ENCODE data around the gene KIFC3.
"Not testable (repeated sequence)": the region's sequence is repeated elsewhere in the genome, so short reads cannot be mapped to it uniquely, and the experiment has no call there.

KIFC3 gene

GRCh38 chr16:57750796-57751538, 51.3 kb downstream of the KIFC3 start:
- 91 to 96% methylated on average over 20 to 24 of the region's 24 CpGs for WGBS, 2 experiments (ENCODE audit: insufficient coverage in 2 of 2)

DNA sequence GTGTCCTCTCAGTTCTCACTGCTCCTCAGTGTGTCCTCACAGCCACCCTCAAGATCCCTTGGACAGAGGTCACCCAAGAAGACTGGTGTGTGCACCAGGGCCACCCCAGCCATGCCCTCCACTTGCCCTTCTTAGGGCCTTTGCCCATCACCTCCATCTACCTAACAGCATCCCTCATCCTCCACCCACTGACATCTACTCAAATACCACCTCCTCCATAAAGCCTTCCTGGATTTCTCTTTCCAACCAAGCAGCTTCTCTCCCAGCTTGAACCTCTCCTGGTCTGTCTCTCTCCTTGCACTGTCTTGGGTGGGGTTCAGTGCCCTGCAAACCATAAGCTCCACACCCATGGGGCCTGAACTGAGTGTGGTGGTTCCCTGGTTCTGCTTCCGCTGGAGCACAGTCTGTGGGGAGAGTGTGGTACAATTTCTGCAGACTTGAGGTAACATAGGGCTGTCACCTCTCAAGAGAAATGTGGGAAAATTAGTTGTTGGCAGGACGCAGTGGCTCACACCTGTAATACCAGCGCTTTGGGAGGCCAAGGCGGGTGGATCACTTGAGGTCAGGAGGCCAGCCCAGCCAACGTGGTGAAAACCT, 52.3 kb downstream of the KIFC3 start:
- Histone ChIP-seq H3K27ac (ENCODE audit: low read depth, low read length, severe bottlenecking) (no peak overlapping the region), H3K36me3 (ENCODE audit: control insufficient read depth, insufficient read depth, low read length) (peaks cover 38% of the 10 kb centered on the region), H3K4me3 (ENCODE audit: extremely low read depth, insufficient read depth, low read length, poor library complexity, severe bottlenecking) (no peak overlapping the region), H3K4me1 (ENCODE audit: control insufficient read depth, insufficient read depth, low read length, poor library complexity, severe bottlenecking) (no peaks in the 10 kb centered on the region), H3K9me3 (ENCODE audit: control insufficient read depth, low read length) (no peaks in the 10 kb centered on the region)
- WGBS, 2 experiments (ENCODE audit: insufficient coverage in 2 of 2) = 100% methylated on average over 1 to 2 of the region's 5 CpGs

More at GRCh38 chr16:57750796-57751538, 51.3 kb downstream of the KIFC3 start:
- Histone ChIP-seq H3K36me3 (ENCODE audit: control insufficient read depth, insufficient read depth, low read length) (peaks cover 47% of the 10 kb centered on the region), H3K4me3 (ENCODE audit: extremely low read depth, insufficient read depth, low read length, poor library complexity, severe bottlenecking) (no peak overlapping the region), H3K4me1 (ENCODE audit: control insufficient read depth, insufficient read depth, low read length, poor library complexity, severe bottlenecking) (no peaks in the 10 kb centered on the region), H3K9me3 (ENCODE audit: control insufficient read depth, low read length) (no peaks in the 10 kb centered on the region), H3K27ac (ENCODE audit: low read depth, low read length, severe bottlenecking) (no peak overlapping the region)

GRCh38 chr16:57749101-57749692, 53.1 kb downstream of the KIFC3 start:
- peaks cover 36% of the 10 kb centered on the region for H3K36me3 ChIP-seq (ENCODE audit: control insufficient read depth, insufficient read depth, low read length)
- no peaks in the 10 kb centered on the region for H3K4me1 ChIP-seq (ENCODE audit: control insufficient read depth, insufficient read depth, low read length, poor library complexity, severe bottlenecking)
- no peak overlapping the region for H3K4me3 ChIP-seq (ENCODE audit: extremely low read depth, insufficient read depth, low read length, poor library complexity, severe bottlenecking)
- no peaks in the 10 kb centered on the region for H3K9me3 ChIP-seq (ENCODE audit: control insufficient read depth, low read length)
- WGBS, 2 experiments (ENCODE audit: insufficient coverage in 2 of 2) = 90 to 97% methylated on average over 3 of the region's 3 CpGs
- H3K27ac ChIP-seq (ENCODE audit: low read depth, low read length, severe bottlenecking) = no peak overlapping the region

- no peaks in the 10 kb centered on the region for H3K9me3 ChIP-seq (ENCODE audit: control insufficient read depth, low read length)
- no peak overlapping the region for H3K4me3 ChIP-seq (ENCODE audit: extremely low read depth, insufficient read depth, low read length, poor library complexity, severe bottlenecking)
- peaks cover 37% of the 10 kb centered on the region for H3K36me3 ChIP-seq (ENCODE audit: control insufficient read depth, insufficient read depth, low read length)
- H3K4me1 ChIP-seq (ENCODE audit: control insufficient read depth, insufficient read depth, low read length, poor library complexity, severe bottlenecking) = no peaks in the 10 kb centered on the region
- WGBS, 2 experiments (ENCODE audit: insufficient coverage in 2 of 2) = 94 to 96% methylated on average over 10 to 11 of the region's 11 CpGs
- no peak overlapping the region for H3K27ac ChIP-seq (ENCODE audit: low read depth, low read length, severe bottlenecking)
Observed at GRCh38 chr16:57748596-57748995, 53.7 kb downstream of the KIFC3 start.

GRCh38 chr16:57747996-57748395, 54.3 kb downstream of the KIFC3 start:
- Histone ChIP-seq H3K27ac (ENCODE audit: low read depth, low read length, severe bottlenecking) (no peak overlapping the region), H3K9me3 (ENCODE audit: control insufficient read depth, low read length) (no peaks in the 10 kb centered on the region), H3K4me3 (ENCODE audit: extremely low read depth, insufficient read depth, low read length, poor library complexity, severe bottlenecking) (no peak overlapping the region), H3K4me1 (ENCODE audit: control insufficient read depth, insufficient read depth, low read length, poor library complexity, severe bottlenecking) (no peaks in the 10 kb centered on the region), H3K36me3 (ENCODE audit: control insufficient read depth, insufficient read depth, low read length) (peaks cover 33% of the 10 kb centered on the region)
- WGBS, 2 experiments (ENCODE audit: insufficient coverage in 2 of 2) = 90 to 97% methylated on average over 5 of the region's 6 CpGs

DNA sequence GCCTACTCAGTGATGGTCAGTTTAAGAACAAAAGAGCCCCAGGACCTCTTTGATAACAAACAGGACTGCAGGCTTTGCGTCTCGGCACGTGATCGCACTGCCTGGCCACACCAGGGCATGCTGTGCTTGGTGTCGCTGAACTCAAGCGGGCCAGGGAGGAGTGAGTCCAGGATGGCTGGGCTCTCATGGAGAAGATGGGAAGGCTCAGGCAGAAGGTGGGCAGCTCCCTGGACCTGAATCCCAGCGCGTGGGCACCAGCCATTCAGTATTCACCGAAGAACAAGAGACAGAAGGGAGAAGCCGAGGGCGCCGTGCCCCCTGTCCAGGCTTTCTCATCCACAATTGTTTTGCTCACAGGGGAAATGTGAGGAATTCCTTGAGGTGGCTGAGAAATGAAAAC, 54.8 kb downstream of the KIFC3 start:
- Histone ChIP-seq H3K36me3 (ENCODE audit: control insufficient read depth, insufficient read depth, low read length) (peaks cover 31% of the 10 kb centered on the region), H3K4me1 (ENCODE audit: control insufficient read depth, insufficient read depth, low read length, poor library complexity, severe bottlenecking) (no peaks in the 10 kb centered on the region)

GRCh38 chr16:57747091-57747490, 55.2 kb downstream of the KIFC3 start:
- Histone ChIP-seq H3K9me3 (ENCODE audit: control insufficient read depth, low read length) (no peaks in the 10 kb centered on the region), H3K4me3 (ENCODE audit: extremely low read depth, insufficient read depth, low read length, poor library complexity, severe bottlenecking) (no peak overlapping the region), H3K4me1 (ENCODE audit: control insufficient read depth, insufficient read depth, low read length, poor library complexity, severe bottlenecking) (no peaks in the 10 kb centered on the region), H3K36me3 (ENCODE audit: control insufficient read depth, insufficient read depth, low read length) (peaks cover 33% of the 10 kb centered on the region), H3K27ac (ENCODE audit: low read depth, low read length, severe bottlenecking) (no peak overlapping the region)
- 95 to 100% methylated on average over 7 of the region's 7 CpGs for WGBS, 2 experiments (ENCODE audit: insufficient coverage in 2 of 2)

More for the DNA sequence above, 54.8 kb downstream of the KIFC3 start:
- H3K4me3 ChIP-seq (ENCODE audit: extremely low read depth, insufficient read depth, low read length, poor library complexity, severe bottlenecking) = no peak overlapping the region
- no peak overlapping the region for H3K27ac ChIP-seq (ENCODE audit: low read depth, low read length, severe bottlenecking)
- 91 to 92% methylated on average over 6 to 10 of the region's 12 CpGs for WGBS, 2 experiments (ENCODE audit: insufficient coverage in 2 of 2)
- H3K9me3 ChIP-seq (ENCODE audit: control insufficient read depth, low read length) = no peaks in the 10 kb centered on the region

DNA sequence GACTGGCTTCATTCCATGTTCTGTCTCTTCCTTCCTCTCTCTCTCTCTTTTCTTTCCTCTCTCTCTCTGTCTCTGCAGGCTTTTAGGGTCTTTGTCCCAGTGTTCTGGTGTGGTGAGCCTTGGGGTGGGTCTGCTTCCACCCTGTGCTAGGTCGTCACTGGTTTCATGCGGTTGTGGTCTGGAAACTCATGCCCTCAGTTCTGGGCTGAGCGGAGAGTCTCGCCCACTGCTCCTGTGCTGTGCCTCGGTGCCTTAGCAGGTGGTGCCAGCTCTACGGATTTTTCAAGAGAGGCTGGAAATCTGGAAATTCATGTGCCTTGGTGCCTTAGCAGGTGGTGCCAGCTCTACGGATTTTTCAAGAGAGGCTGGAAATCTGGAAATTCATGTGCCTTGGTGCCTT, 56.0 kb downstream of the KIFC3 start:
- H3K27ac ChIP-seq (ENCODE audit: low read depth, low read length, severe bottlenecking); H3K4me1 ChIP-seq (ENCODE audit: control insufficient read depth, insufficient read depth, low read length, poor library complexity, severe bottlenecking); H3K4me3 ChIP-seq (ENCODE audit: extremely low read depth, insufficient read depth, low read length, poor library complexity, severe bottlenecking); H3K9me3 ChIP-seq (ENCODE audit: control insufficient read depth, low read length): not testable (repeated sequence)
- WGBS, 2 experiments (ENCODE audit: insufficient coverage in 2 of 2) = 74 to 91% methylated on average over 5 of the region's 7 CpGs
- H3K36me3 ChIP-seq (ENCODE audit: control insufficient read depth, insufficient read depth, low read length) = peaks cover 32% of the 10 kb centered on the region

DNA sequence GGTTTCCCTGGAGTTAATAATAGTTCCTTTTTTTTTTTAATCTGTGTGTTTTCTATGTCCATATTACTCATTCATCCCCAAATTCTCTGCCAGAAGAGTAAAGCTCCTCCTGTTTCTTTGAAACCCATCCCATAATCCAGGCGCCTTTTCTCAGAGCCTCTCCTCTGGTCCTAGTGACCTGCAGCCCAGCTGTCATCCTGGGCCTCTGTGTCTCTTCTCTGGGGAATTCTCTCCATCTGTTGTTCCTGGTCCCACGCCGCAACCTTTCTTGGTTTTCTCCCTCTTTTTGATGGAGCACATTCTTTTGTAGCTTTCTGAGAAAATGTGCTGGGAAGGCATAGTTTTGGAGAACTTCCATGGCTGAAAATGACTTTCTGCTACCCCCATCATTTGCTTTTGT, 56.5 kb downstream of the KIFC3 start:
- Histone ChIP-seq H3K4me1 (ENCODE audit: control insufficient read depth, insufficient read depth, low read length, poor library complexity, severe bottlenecking) (no peaks in the 10 kb centered on the region), H3K27ac (ENCODE audit: low read depth, low read length, severe bottlenecking) (no peak overlapping the region), H3K4me3 (ENCODE audit: extremely low read depth, insufficient read depth, low read length, poor library complexity, severe bottlenecking) (no peak overlapping the region), H3K9me3 (ENCODE audit: control insufficient read depth, low read length) (no peaks in the 10 kb centered on the region), H3K36me3 (ENCODE audit: control insufficient read depth, insufficient read depth, low read length) (peaks cover 33% of the 10 kb centered on the region)
- WGBS, 2 experiments (ENCODE audit: insufficient coverage in 2 of 2) = 83 to 100% methylated on average over 1 to 3 of the region's 3 CpGs

DNA sequence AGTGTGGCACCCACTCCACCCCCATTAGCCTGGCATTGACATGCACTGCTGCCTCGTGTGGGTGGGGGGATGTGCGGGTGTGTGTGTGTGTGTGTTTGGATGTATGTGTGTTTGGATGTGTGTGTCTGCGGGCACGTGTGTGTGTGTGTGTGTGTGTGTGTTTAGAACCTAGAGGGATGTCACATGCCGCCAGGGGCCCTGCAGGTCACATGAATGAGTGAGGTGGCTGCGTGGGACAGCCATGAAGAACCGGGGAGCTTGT, 57.7 kb downstream of the KIFC3 start:
- Histone ChIP-seq H3K27ac (ENCODE audit: low read depth, low read length, severe bottlenecking) (no peak overlapping the region), H3K36me3 (ENCODE audit: control insufficient read depth, insufficient read depth, low read length) (peaks cover 33% of the 10 kb centered on the region), H3K4me1 (ENCODE audit: control insufficient read depth, insufficient read depth, low read length, poor library complexity, severe bottlenecking) (no peaks in the 10 kb centered on the region), H3K4me3 (ENCODE audit: extremely low read depth, insufficient read depth, low read length, poor library complexity, severe bottlenecking) (no peak overlapping the region), H3K9me3 (ENCODE audit: control insufficient read depth, low read length) (no peaks in the 10 kb centered on the region)
- WGBS, 2 experiments (ENCODE audit: insufficient coverage in 2 of 2) = 85 to 91% methylated on average over 3 to 4 of the region's 7 CpGs

Measured in mesodermal cell (in vitro differentiated cells).